Stimulated activated CD4-positive, alpha-beta T cell treated with anti-CD3 and anti-CD28 coated beads, Interleukin-1b, Interleukin-23, amount 100 ng/mL, for 4 hours (primary cell): ENCODE measurements around the gene TEX52.

Experiments used
- DNase-seq, 2 donors: peaks; one replicate each; pipeline ENCODE4 v3.0.0-alpha.2; 2020; ENCODE audit warnings: low read depth in 2 of 2

TEX52 gene

GRCh38 chr12:2832550-2833127, 24.2 kb downstream of the TEX52 start:
- no peak for DNase-seq

DNA sequence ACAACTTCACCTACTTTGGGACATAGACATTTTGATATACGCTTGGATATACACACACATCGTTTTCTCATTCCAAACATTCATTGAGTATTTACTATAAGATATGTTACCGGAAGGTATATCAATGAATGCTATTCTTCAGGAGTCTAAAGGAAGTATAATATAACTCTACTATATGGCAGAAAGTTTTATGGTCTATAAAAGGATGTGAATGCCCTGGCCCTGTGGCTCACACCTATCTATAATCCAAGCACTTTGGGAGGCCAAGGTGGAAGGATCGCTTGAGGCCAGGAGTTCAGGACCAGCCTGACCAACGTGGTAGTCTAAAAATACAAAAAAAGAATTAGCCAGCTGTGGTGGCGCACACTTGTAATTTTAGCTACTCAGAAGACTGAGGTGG, 27.6 kb downstream of the TEX52 start:
- no peak for DNase-seq

DNA sequence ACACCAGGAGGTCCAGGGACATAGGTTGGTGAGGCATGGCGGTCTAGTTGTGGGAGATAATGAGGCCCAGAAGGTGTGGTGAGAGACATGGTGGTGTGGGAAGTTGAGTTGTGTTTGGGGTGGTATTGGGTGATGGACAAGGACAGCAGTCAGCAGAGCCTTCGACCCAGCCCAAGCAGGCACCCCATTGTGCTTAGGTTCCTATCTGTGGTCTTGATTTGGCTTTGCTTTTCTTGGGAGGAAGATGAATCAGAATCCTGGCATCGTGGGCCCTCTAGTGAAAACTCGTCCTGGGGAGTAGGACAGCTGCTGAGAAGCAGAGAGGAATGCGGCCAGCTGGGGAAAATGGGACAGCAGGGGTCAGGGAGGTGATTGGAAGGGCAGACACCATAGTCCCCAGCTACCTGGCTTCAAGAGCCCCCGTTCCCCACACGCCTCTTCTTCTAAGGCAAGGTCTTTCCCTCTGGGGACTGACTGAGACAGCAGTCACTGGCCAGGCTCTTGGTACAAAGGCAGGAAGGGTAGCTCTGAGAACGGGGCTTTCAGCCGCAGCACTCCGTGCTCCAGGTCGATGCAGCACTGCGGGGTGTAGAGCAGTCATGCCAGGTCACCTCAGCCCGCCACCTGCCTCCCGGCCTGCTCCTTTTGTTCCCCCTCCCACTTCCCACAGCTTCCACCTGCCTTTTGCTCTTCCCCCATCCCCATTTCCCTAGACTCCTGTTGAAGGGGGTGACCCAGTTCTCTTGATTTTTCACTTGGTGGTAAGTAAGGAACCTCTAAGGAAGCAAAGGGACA, 29.9 kb downstream of the TEX52 start:
- DNase-seq = no peak

- DNase-seq = no peak
Observed at GRCh38 chr12:2826036-2826435, 30.8 kb downstream of the TEX52 start.

DNA sequence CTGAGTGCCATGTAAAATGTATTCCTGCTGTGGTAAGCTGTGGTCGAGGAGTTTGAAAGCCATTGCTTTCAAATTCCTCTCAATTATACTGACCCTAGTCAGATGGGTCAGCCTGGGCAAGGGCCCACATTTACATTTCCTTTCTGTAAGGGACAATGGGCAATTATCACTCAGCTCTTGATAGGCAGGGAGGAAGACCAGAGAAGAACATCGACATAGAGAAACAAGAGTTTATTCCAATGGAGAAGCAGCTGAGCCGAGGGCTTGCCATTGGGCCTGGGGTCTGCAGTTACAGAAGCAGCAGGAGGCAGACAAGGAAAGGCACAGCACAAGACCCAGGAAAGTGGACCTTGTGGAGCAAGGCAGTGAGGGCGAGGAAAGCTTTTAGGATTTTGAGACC, 31.7 kb downstream of the TEX52 start:
- no peak for DNase-seq

- DNase-seq = no peak
Observed at GRCh38 chr12:2824541-2824940, 32.3 kb downstream of the TEX52 start.

DNA sequence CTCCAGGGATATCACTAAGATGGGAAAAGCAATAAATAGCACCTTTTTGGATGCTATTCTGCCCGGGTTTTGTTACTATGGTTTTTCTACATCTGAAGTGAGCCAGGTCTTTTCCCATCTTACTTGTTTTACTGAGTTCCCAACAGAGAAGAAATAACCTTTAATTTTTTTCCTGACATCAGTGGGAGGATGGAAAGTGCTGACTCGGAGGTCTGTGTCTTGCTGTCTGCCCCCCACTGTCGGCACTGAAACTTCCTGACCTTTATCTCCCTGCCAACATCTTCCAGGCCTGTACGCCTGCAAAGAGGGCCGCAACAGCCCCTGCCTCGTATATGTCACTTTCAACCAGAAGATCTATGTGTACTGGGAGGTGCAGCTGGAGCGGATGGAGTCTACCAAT, 33.4 kb downstream of the TEX52 start:
- no peak for DNase-seq

DNA sequence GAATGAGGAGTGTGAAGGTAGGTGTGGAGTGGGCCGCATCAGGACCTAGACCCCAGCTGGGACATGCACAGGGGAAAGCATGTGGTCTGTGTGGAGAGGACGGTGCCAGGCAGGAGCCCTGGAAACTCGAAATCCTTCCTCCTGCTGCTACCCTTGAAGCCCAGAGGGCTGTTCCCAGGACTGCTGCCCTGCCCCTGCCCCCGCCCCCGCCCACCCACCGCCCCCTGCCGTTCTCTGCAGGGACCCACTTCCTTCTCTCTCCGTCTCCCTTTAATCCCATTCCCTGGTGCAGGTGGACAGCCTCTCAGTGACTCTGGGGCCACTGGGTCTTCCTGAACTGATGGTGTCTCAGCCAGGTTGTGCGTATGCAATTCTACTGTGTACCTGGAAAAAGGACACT, 36.4 kb downstream of the TEX52 start:
- DNase-seq = no peak

DNA sequence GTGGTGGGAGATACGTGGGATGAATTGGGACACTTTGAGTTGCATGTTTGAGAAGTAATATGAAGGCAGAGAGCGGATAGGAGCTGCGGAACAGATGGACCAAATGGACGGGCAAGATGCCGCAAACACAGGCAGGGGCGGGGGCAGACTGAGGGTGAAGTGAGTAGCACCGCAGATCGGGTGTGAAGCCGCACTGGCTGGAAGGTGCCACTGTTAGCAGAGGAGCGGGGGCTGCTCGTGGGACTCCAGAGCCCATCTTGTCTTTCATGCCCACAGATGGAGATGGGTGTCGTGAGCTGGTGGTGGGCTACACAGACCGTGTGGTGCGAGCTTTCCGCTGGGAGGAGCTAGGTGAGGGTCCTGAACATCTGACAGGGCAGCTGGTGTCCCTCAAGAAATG, 37.0 kb downstream of the TEX52 start:
- DNase-seq = no peak

- DNase-seq = no peak
Observed at GRCh38 chr12:2813214-2814185, 43.3 kb downstream of the TEX52 start.

- peak; percentile 90 to 91 for DNase-seq
Observed at GRCh38 chr12:2812290-2813213, 44.3 kb downstream of the TEX52 start, which contains the start of gene ITFG2. Gene ITFG2 (plus strand): TSS chr12:2812668. CDS start chr12:2812761, 93 bp downstream.

DNA sequence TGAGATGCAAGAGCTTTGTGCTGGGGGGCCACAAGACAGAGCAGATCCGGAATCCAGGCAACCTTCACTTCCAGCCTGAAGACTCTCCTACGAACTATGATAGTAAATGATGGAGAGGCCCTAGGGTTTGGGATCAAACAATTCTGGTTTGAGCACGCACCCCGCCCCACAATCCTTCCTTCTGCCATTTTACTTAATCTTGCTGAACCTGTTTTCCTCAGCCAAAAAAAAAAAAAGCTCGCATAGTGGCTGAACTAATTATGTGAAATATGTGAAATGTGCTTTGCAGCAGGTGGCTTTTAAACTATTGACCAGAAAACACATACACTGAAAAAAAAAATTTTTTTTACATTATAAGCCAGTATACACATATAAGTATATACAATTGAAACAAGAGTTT, 45.0 kb downstream of the TEX52 start:
- no peak for DNase-seq

DNA sequence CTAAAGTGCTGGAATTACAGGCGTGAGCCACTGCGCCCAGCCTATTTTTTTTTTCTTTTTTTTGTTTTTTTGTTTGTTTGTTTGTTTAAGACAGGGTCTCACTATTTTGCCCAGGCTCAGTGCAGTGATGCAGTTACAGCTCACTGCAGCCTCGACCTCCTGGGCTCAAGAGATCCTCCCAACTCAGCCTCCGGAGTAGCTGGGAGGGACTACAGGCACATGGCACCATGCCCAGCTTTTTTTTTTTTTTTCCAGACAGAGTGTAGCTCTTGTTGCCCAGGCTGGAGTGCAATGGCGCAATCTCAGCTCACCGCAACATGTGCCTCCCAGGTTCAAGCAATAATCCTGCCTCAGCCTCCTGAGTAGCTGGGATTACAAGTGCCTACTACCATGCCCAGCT, 50.1 kb downstream of the TEX52 start:
- no peak for DNase-seq

GRCh38 chr12:2805143-2805520, 51.7 kb downstream of the TEX52 start:
- no peak for DNase-seq

GRCh38 chr12:2804393-2805142, 52.3 kb downstream of the TEX52 start:
- no peak for DNase-seq

- DNase-seq = no peak
Observed at GRCh38 chr12:2803635-2804392, 53.0 kb downstream of the TEX52 start.

DNA sequence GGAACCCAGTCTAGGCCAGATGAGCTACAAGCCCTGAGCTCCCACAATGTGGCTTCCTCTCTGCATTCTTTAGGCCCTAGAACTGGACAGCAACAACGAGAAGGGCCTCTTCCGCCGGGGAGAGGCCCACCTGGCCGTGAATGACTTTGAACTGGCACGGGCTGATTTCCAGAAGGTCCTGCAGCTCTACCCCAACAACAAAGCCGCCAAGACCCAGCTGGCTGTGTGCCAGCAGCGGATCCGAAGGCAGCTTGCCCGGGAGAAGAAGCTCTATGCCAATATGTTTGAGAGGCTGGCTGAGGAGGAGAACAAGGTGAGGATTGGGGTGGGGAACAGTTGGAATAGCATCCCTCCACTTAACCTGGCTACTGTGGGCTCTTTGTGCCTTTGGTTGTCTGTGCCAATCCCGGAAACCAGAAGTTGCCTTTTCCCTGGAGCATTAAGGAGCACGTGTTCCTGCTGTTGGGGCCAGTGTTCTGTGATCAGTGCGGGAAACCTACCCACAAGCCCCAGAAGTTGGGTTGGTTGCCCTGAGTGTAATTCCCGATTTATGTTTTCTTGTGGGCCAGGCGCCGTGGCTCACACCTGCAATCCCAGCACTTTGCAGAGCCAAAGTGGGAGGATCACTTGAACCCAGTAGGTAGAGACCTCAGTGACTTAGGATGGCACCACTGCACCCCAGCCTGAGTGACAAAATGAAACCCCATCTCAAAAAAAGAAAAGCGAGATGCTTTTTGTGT, 55.6 kb downstream of the TEX52 start:
- no peak for DNase-seq

DNA sequence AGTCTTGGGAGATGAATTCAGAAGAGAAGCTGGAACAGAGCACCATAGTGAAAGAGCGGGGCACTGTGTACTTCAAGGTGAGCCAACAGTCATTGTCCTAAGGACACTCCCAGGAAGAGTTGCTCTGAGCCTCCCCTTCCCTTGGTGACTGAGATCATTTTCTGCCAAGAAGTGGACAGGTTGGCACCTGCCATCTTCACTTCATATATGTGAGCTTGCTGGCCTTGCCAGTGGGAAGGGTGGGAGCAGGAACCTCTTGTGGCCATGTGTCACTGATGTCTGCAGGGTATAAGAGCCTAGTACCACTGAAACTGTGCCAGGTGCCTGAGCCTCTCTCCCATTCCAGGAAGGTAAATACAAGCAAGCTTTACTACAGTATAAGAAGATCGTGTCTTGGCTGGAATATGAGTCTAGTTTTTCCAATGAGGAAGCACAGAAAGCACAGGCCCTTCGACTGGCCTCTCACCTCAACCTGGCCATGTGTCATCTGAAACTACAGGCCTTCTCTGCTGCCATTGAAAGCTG, 56.7 kb downstream of the TEX52 start:
- DNase-seq = no peak
